Neural progenitor cell (in vitro differentiated cells): Measurements from ENCODE around the gene SLC3A2. TPM values are rescaled to one million over a fixed set of nuclear protein-coding genes. Genes with fewer than 3 reads are reported as not detected.

Source experiments
- DNase-seq: peaks from one replicate; pipeline ENCODE4 v3.0.0-alpha.2; 2016; ENCODE audit warnings: low spot score
- H2AFZ ChIP-seq: fragments of 200-600 bp; sonication (generic); replicated peaks from 2 replicates; pipeline ENCODE4 v1.6.1; 2016; ENCODE audit warnings: antibody characterized with exemption
- H3F3A ChIP-seq: fragments of 200-600 bp; sonication (generic); 2 replicates; pipeline ENCODE4 v1.6.1; 2016; ENCODE audit warnings: antibody characterized with exemption, low read depth
- H3K27ac ChIP-seq: fragments of 200-600 bp; sonication (generic); 2 replicates; pipeline ENCODE4 v1.5.1; 2016; ENCODE audit warnings: mild to moderate bottlenecking
- H3K27me3 ChIP-seq: fragments of 200-600 bp; sonication (generic); 2 replicates; pipeline ENCODE4 v1.6.1; 2016; ENCODE audit warnings: mild to moderate bottlenecking, moderate library complexity
- H3K36me3 ChIP-seq: fragments of 200-600 bp; sonication (generic); 2 replicates; pipeline ENCODE4 v1.5.1; 2016
- H3K4me1 ChIP-seq: fragments of 200-600 bp; sonication (generic); 2 replicates; pipeline ENCODE4 v1.6.1; 2016; ENCODE audit warnings: mixed run types
- H3K4me2 ChIP-seq: fragments of 200-600 bp; sonication (generic); 2 replicates; pipeline ENCODE4 v1.6.1; 2016
- H3K4me3 ChIP-seq: fragments of 200-600 bp; sonication (generic); 2 replicates; pipeline ENCODE4 v1.5.1; 2016
- H3K79me2 ChIP-seq: fragments of 200-600 bp; sonication (generic); 2 replicates; pipeline ENCODE4 v1.6.1; 2016; ENCODE audit warnings: low read depth
- H3K9ac ChIP-seq: fragments of 200-600 bp; sonication (generic); 2 replicates; pipeline ENCODE4 v1.6.1; 2016
- H3K9me3 ChIP-seq: fragments of 200-600 bp; sonication (generic); 2 replicates; pipeline ENCODE4 v1.5.1; 2016; ENCODE audit warnings: low read depth
- H4K20me1 ChIP-seq: fragments of 200-600 bp; sonication (generic); 2 replicates; pipeline ENCODE4 v1.6.1; 2016; ENCODE audit warnings: low read depth
- H3K27ac Mint-ChIP-seq: 3 replicates; pipeline ENCODE4 v1.8.0; 2021; ENCODE audit warnings: mixed read lengths
- H3K27me3 Mint-ChIP-seq: 2 replicates; pipeline ENCODE4 v1.8.0; 2022; ENCODE audit warnings: low read depth, mild to moderate bottlenecking, inconsistent platforms, moderate library complexity, mixed read lengths; ENCODE audit not compliant: insufficient read depth
- H3K36me3 Mint-ChIP-seq: 3 replicates; pipeline ENCODE4 v1.8.0; 2021; ENCODE audit warnings: mixed read lengths
- H3K4me1 Mint-ChIP-seq: 3 replicates; pipeline ENCODE4 v1.8.0; 2021; ENCODE audit warnings: mixed read lengths
- H3K4me3 Mint-ChIP-seq: 3 replicates; pipeline ENCODE4 v1.8.0; 2021; ENCODE audit warnings: mild to moderate bottlenecking, moderate library complexity, mixed read lengths
- H3K9me3 Mint-ChIP-seq: 3 replicates; pipeline ENCODE4 v1.8.0; 2020; ENCODE audit warnings: mixed read lengths
- EZH2 ChIP-seq: fragments of 200-600 bp; sonication (generic); IDR thresholded peaks from 2 replicates; pipeline ENCODE4 v1.6.1; 2017; ENCODE audit warnings: antibody characterized with exemption, mild to moderate bottlenecking, moderate library complexity
- EZH2phosphoT487 ChIP-seq: fragments of 200-600 bp; sonication (generic); IDR thresholded peaks from 2 replicates; pipeline ENCODE4 v1.6.1; 2017; ENCODE audit warnings: antibody characterized with exemption
- total RNA-seq: library from RNA; depleted of rRNA; stranded (reverse); fragments of >200 nt; gene quantifications from 2 replicates; pipeline ENCODE4 v1.2.3, GENCODE V29; 2015; ENCODE audit warnings: low replicate concordance
- TF ChIP-seq, protein P1 (sequence below): fragments of 200-600 bp; sonication (generic); IDR thresholded peaks from 2 replicates; pipeline ENCODE4 v1.5.1; 2017; ENCODE audit warnings: antibody characterized with exemption, mild to moderate bottlenecking

SLC3A2 gene
- total RNA-seq, 1 donor from 2014 or later: 99.8 TPM

DNA sequence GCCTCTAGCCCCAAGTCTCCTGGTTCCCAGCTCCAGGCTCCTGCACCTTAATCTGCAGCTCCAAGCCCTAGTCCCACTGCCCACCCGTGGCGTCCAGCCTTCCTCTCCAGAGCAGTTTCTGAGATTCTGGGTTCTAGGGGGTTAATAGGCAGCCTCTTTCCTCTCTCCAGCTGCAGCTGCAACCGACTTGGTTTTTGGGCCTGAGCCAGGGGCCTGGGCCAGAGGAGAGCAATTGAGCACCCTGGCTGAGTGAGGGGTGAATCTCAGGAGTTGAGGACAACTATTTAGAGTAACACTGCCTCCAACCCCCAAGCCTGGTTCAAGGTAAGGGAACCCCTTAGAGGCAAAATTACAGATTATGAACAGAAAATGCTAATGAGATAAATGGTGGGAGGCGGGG, 49.5 kb downstream of the SLC3A2 start:
- H3K27ac ChIP-seq: no peak overlapping the region
- H3F3A ChIP-seq: peaks cover 6% of the 10 kb centered on the region
- H3K27me3 Mint-ChIP-seq: peaks cover 43% of the 10 kb centered on the region
- H3K4me1 ChIP-seq: peaks cover 23% of the 10 kb centered on the region
- TF ChIP-seq EZH2phosphoT487 (no peak), EZH2 (no peak)
- TF ChIP-seq, protein P1, sequence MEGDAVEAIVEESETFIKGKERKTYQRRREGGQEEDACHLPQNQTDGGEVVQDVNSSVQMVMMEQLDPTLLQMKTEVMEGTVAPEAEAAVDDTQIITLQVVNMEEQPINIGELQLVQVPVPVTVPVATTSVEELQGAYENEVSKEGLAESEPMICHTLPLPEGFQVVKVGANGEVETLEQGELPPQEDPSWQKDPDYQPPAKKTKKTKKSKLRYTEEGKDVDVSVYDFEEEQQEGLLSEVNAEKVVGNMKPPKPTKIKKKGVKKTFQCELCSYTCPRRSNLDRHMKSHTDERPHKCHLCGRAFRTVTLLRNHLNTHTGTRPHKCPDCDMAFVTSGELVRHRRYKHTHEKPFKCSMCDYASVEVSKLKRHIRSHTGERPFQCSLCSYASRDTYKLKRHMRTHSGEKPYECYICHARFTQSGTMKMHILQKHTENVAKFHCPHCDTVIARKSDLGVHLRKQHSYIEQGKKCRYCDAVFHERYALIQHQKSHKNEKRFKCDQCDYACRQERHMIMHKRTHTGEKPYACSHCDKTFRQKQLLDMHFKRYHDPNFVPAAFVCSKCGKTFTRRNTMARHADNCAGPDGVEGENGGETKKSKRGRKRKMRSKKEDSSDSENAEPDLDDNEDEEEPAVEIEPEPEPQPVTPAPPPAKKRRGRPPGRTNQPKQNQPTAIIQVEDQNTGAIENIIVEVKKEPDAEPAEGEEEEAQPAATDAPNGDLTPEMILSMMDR: no peak
- H3K4me2 ChIP-seq: no peak overlapping the region
- no peaks in the 10 kb centered on the region for H3K9me3 Mint-ChIP-seq
- no peaks in the 10 kb centered on the region for H3K79me2 ChIP-seq
- H3K4me3 ChIP-seq: no peak overlapping the region
- no peaks in the 10 kb centered on the region for H3K9me3 ChIP-seq
- no peaks in the 10 kb centered on the region for H3K36me3 ChIP-seq
- no peak for DNase-seq
- no peak overlapping the region for H3K9ac ChIP-seq
- H3K27me3 ChIP-seq: peaks cover 67% of the 10 kb centered on the region
- peaks cover 21% of the 10 kb centered on the region for H4K20me1 ChIP-seq
- no peak overlapping the region for H3K27ac Mint-ChIP-seq
- peaks cover 31% of the 10 kb centered on the region for H3K4me1 Mint-ChIP-seq
- H3K4me3 Mint-ChIP-seq: no peak overlapping the region
- no peaks in the 10 kb centered on the region for H3K36me3 Mint-ChIP-seq
- no peak overlapping the region for H2AFZ ChIP-seq

DNA sequence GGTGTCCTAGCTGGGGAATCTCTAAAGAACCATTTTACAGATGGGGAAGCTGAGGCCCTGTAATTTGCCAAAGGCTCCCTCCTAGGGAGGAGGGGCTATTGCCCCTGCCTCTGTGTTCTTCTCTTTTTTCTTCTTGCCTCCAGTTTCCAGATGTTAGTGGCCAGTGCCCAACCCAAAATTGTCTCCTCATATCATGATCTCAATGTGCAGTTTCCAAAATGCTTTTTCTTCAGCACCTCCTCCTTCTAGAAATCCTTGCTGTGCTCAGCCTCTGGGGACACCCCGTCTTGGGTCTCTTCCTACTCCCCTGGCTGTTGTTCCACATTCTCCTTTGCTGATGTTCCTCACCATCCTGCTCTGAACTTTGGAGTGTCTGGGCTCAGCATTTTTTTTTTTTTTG, 50.0 kb downstream of the SLC3A2 start:
- H3K27me3 Mint-ChIP-seq: peaks cover 38% of the 10 kb centered on the region
- peaks cover 26% of the 10 kb centered on the region for H3K4me1 Mint-ChIP-seq
- TF ChIP-seq EZH2phosphoT487 (no peak), EZH2 (no peak)
- TF ChIP-seq, protein P1: no peak

DNA sequence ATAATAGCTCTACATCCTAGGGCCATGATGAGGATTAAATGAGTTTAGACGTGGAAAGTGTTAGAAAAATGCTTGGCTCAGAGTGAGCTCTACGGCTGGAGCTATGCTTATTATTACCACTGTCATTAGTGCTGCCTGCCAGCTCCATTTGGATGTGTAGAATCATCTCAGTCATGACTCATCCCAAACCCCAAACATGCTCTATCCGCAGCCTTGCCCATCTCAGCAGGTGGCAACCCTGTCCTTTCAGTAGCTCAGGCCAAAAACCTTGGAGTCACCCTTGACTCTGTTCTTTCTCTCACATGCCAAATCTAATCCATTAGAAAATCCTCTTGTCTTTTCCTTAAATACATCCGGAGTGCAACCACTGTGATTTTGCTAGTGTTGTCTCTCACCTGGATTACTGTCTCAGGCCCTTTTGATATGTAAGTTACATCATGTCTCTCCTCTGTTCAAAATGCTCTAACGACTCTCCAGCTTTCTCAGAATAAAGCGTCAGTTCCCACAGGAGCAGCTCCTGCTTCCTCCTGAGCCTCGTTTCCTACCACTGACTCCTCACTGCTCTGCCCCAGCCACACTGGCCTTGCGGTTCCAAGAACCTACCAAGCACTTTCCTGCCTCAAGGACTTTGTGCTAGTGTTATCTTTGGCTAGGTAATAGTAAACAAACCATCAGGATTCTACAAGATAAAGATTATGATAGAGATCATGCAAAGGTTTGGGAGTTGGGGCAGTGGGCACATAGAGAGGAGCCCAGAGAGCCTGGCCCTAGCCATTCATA, 51.0 kb downstream of the SLC3A2 start:
- TF ChIP-seq EZH2: no peak
- no peak for TF ChIP-seq EZH2phosphoT487
- TF ChIP-seq, protein P1: no peak
- Histone ChIP-seq H3K4me2 (no peak overlapping the region), H2AFZ (no peak overlapping the region), H3K27ac (no peak overlapping the region), H3K36me3 (no peaks in the 10 kb centered on the region), H3K4me3 (no peak overlapping the region), H3K27me3 (peaks cover 51% of the 10 kb centered on the region), H3F3A (no peaks in the 10 kb centered on the region), H4K20me1 (peaks cover 16% of the 10 kb centered on the region), H3K79me2 (no peaks in the 10 kb centered on the region), H3K4me1 (peaks cover 12% of the 10 kb centered on the region), H3K9me3 (no peaks in the 10 kb centered on the region), H3K9ac (no peak overlapping the region)
- Mint-ChIP-seq H3K4me3 (no peak overlapping the region), H3K27ac (no peak overlapping the region), H3K9me3 (no peaks in the 10 kb centered on the region), H3K27me3 (peaks cover 27% of the 10 kb centered on the region), H3K36me3 (no peaks in the 10 kb centered on the region), H3K4me1 (peaks cover 24% of the 10 kb centered on the region)
- DNase-seq: no peak

More for the DNA sequence above, 50.0 kb downstream of the SLC3A2 start:
- Histone ChIP-seq H3K27me3 (peaks cover 62% of the 10 kb centered on the region), H3K9me3 (no peaks in the 10 kb centered on the region), H3K27ac (no peak overlapping the region), H2AFZ (no peak overlapping the region), H3K36me3 (no peaks in the 10 kb centered on the region), H3K4me2 (no peak overlapping the region), H3K4me1 (peaks cover 21% of the 10 kb centered on the region), H4K20me1 (peaks cover 19% of the 10 kb centered on the region), H3K79me2 (no peaks in the 10 kb centered on the region), H3F3A (peaks cover 1% of the 10 kb centered on the region), H3K9ac (no peak overlapping the region), H3K4me3 (no peak overlapping the region)
- Mint-ChIP-seq H3K27ac (peak overlapping the region; percentile 57), H3K9me3 (no peaks in the 10 kb centered on the region), H3K4me3 (no peak overlapping the region), H3K36me3 (no peaks in the 10 kb centered on the region)
- no peak for DNase-seq
